ENCODE results near the gene FIBP.

FIBP gene

GRCh38 chr11:65919573-65920371 lies 31.5 kb upstream of the FIBP start:
- no peak for TF ChIP-seq CTCF (IDR thresholded peaks at IDR 0.05; ENCODE audit: control insufficient read depth, insufficient read depth, low read depth, low read length, missing control alignments)
- no peak for DNase-seq (ENCODE audit: low read depth)
- peak overlapping the region; percentile 98 for H3K4me3 ChIP-seq (ENCODE audit: control insufficient read depth, low read depth, low read length)

GRCh38 chr11:65919141-65919572 lies 30.9 kb upstream of the FIBP start, which contains the start of gene DRAP1:
TSS of gene DRAP1 (plus strand) at chr11:65919426. CDS start at chr11:65919502, 76 bp downstream.
- DNase-seq (ENCODE audit: low read depth): peak; percentile 89
- H3K4me3 ChIP-seq (ENCODE audit: control insufficient read depth, low read depth, low read length): peak within 1 kb of the TSS; percentile 98
- TF ChIP-seq CTCF (IDR thresholded peaks at IDR 0.05; ENCODE audit: control insufficient read depth, insufficient read depth, low read depth, low read length, missing control alignments): no peak

GRCh38 chr11:65918211-65919140 lies 30.2 kb upstream of the FIBP start, which contains the start of gene C11orf68:
TSS of gene C11orf68 (minus strand) at chr11:65919062. CDS start at chr11:65919031, 31 bp downstream.
- no peak for DNase-seq (ENCODE audit: low read depth)
- peak within 1 kb of the TSS; percentile 98 for H3K4me3 ChIP-seq (ENCODE audit: control insufficient read depth, low read depth, low read length)
- TF ChIP-seq CTCF (IDR thresholded peaks at IDR 0.05; ENCODE audit: control insufficient read depth, insufficient read depth, low read depth, low read length, missing control alignments): no peak

GRCh38 chr11:65917434-65918210 lies 29.4 kb upstream of the FIBP start:
- TF ChIP-seq CTCF (IDR thresholded peaks at IDR 0.05; ENCODE audit: control insufficient read depth, insufficient read depth, low read depth, low read length, missing control alignments): no peak
- peak overlapping the region; percentile 75 for H3K4me3 ChIP-seq (ENCODE audit: control insufficient read depth, low read depth, low read length)
- no peak for DNase-seq (ENCODE audit: low read depth)

GRCh38 chr11:65917077-65917433 lies 28.8 kb upstream of the FIBP start:
- peak overlapping the region; percentile 75 for H3K4me3 ChIP-seq (ENCODE audit: control insufficient read depth, low read depth, low read length)
- DNase-seq (ENCODE audit: low read depth): no peak
- TF ChIP-seq CTCF (IDR thresholded peaks at IDR 0.05; ENCODE audit: control insufficient read depth, insufficient read depth, low read depth, low read length, missing control alignments): no peak

- no peak for TF ChIP-seq CTCF (IDR thresholded peaks at IDR 0.05; ENCODE audit: control insufficient read depth, insufficient read depth, low read depth, low read length, missing control alignments)
- H3K4me3 ChIP-seq (ENCODE audit: control insufficient read depth, low read depth, low read length): peak overlapping the region; percentile 75
- no peak for DNase-seq (ENCODE audit: low read depth)
Measured at GRCh38 chr11:65916391-65916790, 28.1 kb upstream of the FIBP start.

Measured in AG09309 (cell line).